H9 (cell line): Measurements from ENCODE around the gene TUSC7. TPM values are rescaled to one million over a fixed set of nuclear protein-coding genes. Genes with fewer than 3 reads are reported as not detected.

ENCODE experiments used
- DNase-seq: peaks from one replicate; pipeline ENCODE4 v3.0.0-alpha.2; 2017
- H2AFZ ChIP-seq: one replicate; pipeline ENCODE4 v1.6.1; 2013; ENCODE audit warnings: mild to moderate bottlenecking, low read length, control low read depth, moderate library complexity
- H2AK5ac ChIP-seq: 2 replicates; pipeline ENCODE4 v1.6.1; 2013; ENCODE audit warnings: low read length, control low read depth, mixed read lengths; ENCODE audit not compliant: insufficient read length
- H2BK120ac ChIP-seq: one replicate; pipeline ENCODE4 v1.6.1; 2013; ENCODE audit warnings: low read depth, mild to moderate bottlenecking, low read length, control low read depth, inconsistent platforms; ENCODE audit not compliant: poor library complexity, severe bottlenecking
- H2BK12ac ChIP-seq: 2 replicates; pipeline ENCODE4 v1.6.1; 2013; ENCODE audit warnings: low read length, control low read depth, mixed read lengths, low read depth; ENCODE audit not compliant: insufficient read length
- H2BK15ac ChIP-seq: 2 replicates; pipeline ENCODE4 v1.6.1; 2013; ENCODE audit warnings: low read depth, low read length, control low read depth
- H2BK20ac ChIP-seq: one replicate; pipeline ENCODE4 v1.6.1; 2013; ENCODE audit warnings: low read depth, mild to moderate bottlenecking, low read length, control low read depth, inconsistent platforms; ENCODE audit not compliant: poor library complexity, severe bottlenecking
- H2BK5ac ChIP-seq: 2 replicates; pipeline ENCODE4 v1.6.1; 2013; ENCODE audit warnings: low read length, control low read depth, mixed read lengths; ENCODE audit not compliant: insufficient read length
- H3K14ac ChIP-seq: 2 replicates; pipeline ENCODE4 v1.6.1; 2013; ENCODE audit warnings: low read length, control low read depth; ENCODE audit not compliant: insufficient read depth
- H3K18ac ChIP-seq: 2 replicates; pipeline ENCODE4 v1.6.1; 2013; ENCODE audit warnings: low read depth, mild to moderate bottlenecking, mixed read lengths, low read length, control low read depth; ENCODE audit not compliant: insufficient read length
- H3K23ac ChIP-seq: 2 replicates; pipeline ENCODE4 v1.6.1; 2013; ENCODE audit warnings: low read length, control low read depth, mixed read lengths, low read depth; ENCODE audit not compliant: insufficient read length
- H3K23me2 ChIP-seq: 2 replicates; pipeline ENCODE4 v1.6.1; 2013; ENCODE audit warnings: low read depth, mild to moderate bottlenecking, mixed read lengths, low read length, control low read depth; ENCODE audit not compliant: insufficient read length, poor library complexity, severe bottlenecking
- H3K27ac ChIP-seq: 2 replicates; pipeline ENCODE4 v1.5.1; 2013; ENCODE audit warnings: low read length, control low read depth, mixed read lengths, low read depth; ENCODE audit not compliant: insufficient read length
- H3K27me3 ChIP-seq: 2 replicates; pipeline ENCODE4 v1.6.1; 2013; ENCODE audit warnings: low read length, control low read depth, inconsistent platforms; ENCODE audit not compliant: insufficient read depth
- H3K4ac ChIP-seq: 2 replicates; pipeline ENCODE4 v1.6.1; 2013; ENCODE audit warnings: low read depth, mild to moderate bottlenecking, control low read depth, inconsistent platforms, low read length, moderate library complexity
- H3K4me1 ChIP-seq: 2 replicates; pipeline ENCODE4 v1.6.1; 2013; ENCODE audit warnings: low read length, control low read depth, inconsistent platforms; ENCODE audit not compliant: insufficient read depth
- H3K4me2 ChIP-seq: 2 replicates; pipeline ENCODE4 v1.6.1; 2013; ENCODE audit warnings: low read length, control low read depth, mixed read lengths; ENCODE audit not compliant: insufficient read length, insufficient read depth
- H3K56ac ChIP-seq: 2 replicates; pipeline ENCODE4 v1.6.1; 2013; ENCODE audit warnings: low read depth, mild to moderate bottlenecking, mixed read lengths, low read length, control low read depth; ENCODE audit not compliant: insufficient read length
- H3K79me1 ChIP-seq: 2 replicates; pipeline ENCODE4 v1.6.1; 2013; ENCODE audit warnings: low read depth, mild to moderate bottlenecking, moderate library complexity, low read length, control low read depth, inconsistent platforms; ENCODE audit not compliant: insufficient read depth, poor library complexity, severe bottlenecking
- H3K79me2 ChIP-seq: 2 replicates; pipeline ENCODE4 v1.6.1; 2013; ENCODE audit warnings: low read length, control low read depth, inconsistent platforms; ENCODE audit not compliant: insufficient read depth
- H3K9ac ChIP-seq: 2 replicates; pipeline ENCODE4 v1.6.1; 2013; ENCODE audit warnings: low read length, control low read depth, mixed read lengths; ENCODE audit not compliant: insufficient read length; ENCODE audit errors: extremely low read depth
- H3K9me3 ChIP-seq: one replicate; pipeline ENCODE4 v1.6.1; 2013; ENCODE audit warnings: low read depth, low read length, inconsistent platforms; ENCODE audit not compliant: control insufficient read depth
- H3T11ph ChIP-seq: one replicate; pipeline ENCODE4 v1.6.1; 2013; ENCODE audit warnings: mild to moderate bottlenecking, low read length, control low read depth, inconsistent platforms
- H4K20me1 ChIP-seq: one replicate; pipeline ENCODE4 v1.6.1; 2013; ENCODE audit not compliant: control insufficient read depth, insufficient read length, insufficient read depth
- H4K5ac ChIP-seq: 2 replicates; pipeline ENCODE4 v1.6.1; 2013; ENCODE audit warnings: low read depth, mild to moderate bottlenecking, mixed read lengths, low read length, control low read depth; ENCODE audit not compliant: insufficient read length
- H4K8ac ChIP-seq: replicated peaks from 2 replicates; pipeline ENCODE4 v1.6.1; 2013; ENCODE audit warnings: low read length, control low read depth, mixed read lengths, low read depth; ENCODE audit not compliant: insufficient read length
- H4K91ac ChIP-seq: 2 replicates; pipeline ENCODE4 v1.6.1; 2013; ENCODE audit warnings: low read depth, mild to moderate bottlenecking, moderate library complexity, mixed read lengths, low read length, control low read depth; ENCODE audit not compliant: insufficient read length
- H3K27ac Mint-ChIP-seq, 3 experiments: 2 replicates in 2 of 3; 3 replicates in 1 of 3; pipeline ENCODE4 v1.8.0; 2020 to 2021; ENCODE audit warnings: mixed read lengths in 3 of 3, mild to moderate bottlenecking in 1 of 3, moderate library complexity in 1 of 3
- H3K27me3 Mint-ChIP-seq: 2 replicates; pipeline ENCODE4 v1.8.0; 2021; ENCODE audit warnings: low read depth, mild to moderate bottlenecking, moderate library complexity, mixed read lengths
- H3K36me3 Mint-ChIP-seq, 3 experiments: 2 replicates in 2 of 3; 3 replicates in 1 of 3; pipeline ENCODE4 v1.8.0; 2020 to 2021; ENCODE audit warnings: low read depth in 3 of 3, mixed read lengths in 3 of 3; ENCODE audit not compliant: insufficient read depth in 1 of 3
- H3K4me1 Mint-ChIP-seq, 2 experiments: 2 replicates each; pipeline ENCODE4 v1.8.0; 2020; ENCODE audit warnings: mixed read lengths in 2 of 2
- H3K4me3 Mint-ChIP-seq, 2 experiments: 2 replicates in 1 of 2; 3 replicates in 1 of 2; pipeline ENCODE4 v1.8.0; 2020 to 2021; ENCODE audit warnings: mild to moderate bottlenecking in 2 of 2, mixed read lengths in 2 of 2, moderate library complexity in 1 of 2
- H3K9me3 Mint-ChIP-seq, 2 experiments: 2 replicates in 1 of 2; 3 replicates in 1 of 2; pipeline ENCODE4 v1.8.0; 2020; ENCODE audit warnings: mild to moderate bottlenecking in 2 of 2, mixed read lengths in 2 of 2, moderate library complexity in 1 of 2
- CTCF ChIP-seq: fragments of 200-600 bp; sonication (generic); conservative IDR thresholded peaks from 3 replicates; pipeline ENCODE4 v1.8.0; 2021; ENCODE audit warnings: antibody characterized with exemption, mild to moderate bottlenecking
- total RNA-seq: library from RNA; stranded (reverse); gene quantifications from 2 replicates; pipeline ENCODE4 v1.2.1, GENCODE V29; 2021

The TUSC7 gene
- total RNA-seq, 1 experiment from 2014 or later: not detected

- Histone ChIP-seq H4K20me1 (no peaks in the 10 kb centered on the region), H3K23ac (no peak overlapping the region), H3K79me2 (no peaks in the 10 kb centered on the region), H3K79me1 (no peaks in the 10 kb centered on the region), H3K9me3 (no peaks in the 10 kb centered on the region), H3K23me2 (no peaks in the 10 kb centered on the region), H2BK120ac (no peak overlapping the region), H4K8ac (no peak overlapping the region), H4K91ac (no peak overlapping the region), H2AFZ (no peak overlapping the region), H3K9ac (no peak overlapping the region), H3K4ac (no peak overlapping the region), H3K18ac (no peak overlapping the region), H2BK20ac (no peak overlapping the region), H3K14ac (no peak overlapping the region), H3K27ac (no peak overlapping the region), H3K56ac (no peak overlapping the region), H3T11ph (no peak overlapping the region), H3K27me3 (no peaks in the 10 kb centered on the region), H2BK5ac (no peak overlapping the region), H2AK5ac (no peak overlapping the region), H3K4me1 (0 out of 2 replicates have a peak, but pooled peaks cover 4% of the 10 kb centered on the region), H3K4me2 (no peak overlapping the region), H2BK15ac (no peak overlapping the region), H4K5ac (no peak overlapping the region), H2BK12ac (no peak overlapping the region)
- no peak overlapping the region for H3K27ac Mint-ChIP-seq
- H3K9me3 Mint-ChIP-seq: no peaks in the 10 kb centered on the region; a peak in 1 of 5 replicates
- peaks cover 0 to 3% of the 10 kb centered on the region in 2 experiments; a peak in 3 of 4 replicates for H3K4me1 Mint-ChIP-seq
- TF ChIP-seq CTCF: no peak
- H3K4me3 Mint-ChIP-seq: no peak overlapping the region
- H3K36me3 Mint-ChIP-seq: no peaks in the 10 kb centered on the region
- DNase-seq: no peak
- no peaks in the 10 kb centered on the region; the same call in 1 of the 2 replicates for H3K27me3 Mint-ChIP-seq
Measured at GRCh38 chr3:116701070-116701469, 8.5 kb upstream of the TUSC7 start.
